GM19035 (cell line): Measurements from ENCODE around the gene DGKB.
A peak's percentile ranks its signal among the peaks of the same experiment; 100 is the strongest.

Experiments
- ATAC-seq: cut with Tn5 transposase; IDR thresholded peaks from one replicate; pipeline ENCODE4 v1.9.1; 2021; ENCODE audit not compliant: unreplicated experiment

Gene DGKB

DNA sequence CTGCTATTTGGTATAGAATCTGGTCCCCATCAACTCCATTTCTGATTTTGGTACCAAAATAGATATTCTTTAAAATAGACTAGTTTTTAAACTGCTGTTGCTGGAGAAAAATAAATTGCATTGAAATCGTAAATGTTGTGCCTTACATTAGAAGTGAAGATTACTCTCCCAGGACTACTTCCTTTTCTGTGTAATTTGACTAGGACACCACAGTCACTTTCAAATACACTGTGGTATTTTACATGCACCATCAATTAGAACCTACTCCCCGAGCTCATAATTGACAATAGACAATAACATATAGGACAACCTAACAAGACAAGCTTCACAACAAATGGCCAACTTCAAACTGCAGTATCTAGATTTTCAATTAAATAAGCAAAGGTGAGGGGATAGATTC, 211.5 kb downstream of the DGKB start:
- ATAC-seq: no peak

DNA sequence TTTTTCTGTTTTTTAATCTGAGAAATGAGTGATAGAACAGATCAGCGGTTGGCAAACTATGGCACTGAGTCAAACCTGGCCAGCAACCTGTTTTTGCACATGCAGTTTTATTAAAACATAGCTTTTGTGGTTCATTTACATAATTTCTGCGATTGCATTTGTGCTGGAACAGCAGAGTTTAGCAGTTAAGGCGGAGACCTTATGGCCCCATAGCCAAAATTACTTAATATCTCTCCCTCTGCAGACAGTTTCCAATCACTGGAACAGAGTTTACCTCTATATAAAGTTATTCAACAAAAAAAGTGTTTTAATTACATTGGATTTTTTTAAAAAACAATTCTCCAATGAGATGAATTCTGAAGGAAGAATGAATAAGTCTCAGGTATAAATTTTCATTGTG, 212.1 kb downstream of the DGKB start:
- ATAC-seq: no peak

DNA sequence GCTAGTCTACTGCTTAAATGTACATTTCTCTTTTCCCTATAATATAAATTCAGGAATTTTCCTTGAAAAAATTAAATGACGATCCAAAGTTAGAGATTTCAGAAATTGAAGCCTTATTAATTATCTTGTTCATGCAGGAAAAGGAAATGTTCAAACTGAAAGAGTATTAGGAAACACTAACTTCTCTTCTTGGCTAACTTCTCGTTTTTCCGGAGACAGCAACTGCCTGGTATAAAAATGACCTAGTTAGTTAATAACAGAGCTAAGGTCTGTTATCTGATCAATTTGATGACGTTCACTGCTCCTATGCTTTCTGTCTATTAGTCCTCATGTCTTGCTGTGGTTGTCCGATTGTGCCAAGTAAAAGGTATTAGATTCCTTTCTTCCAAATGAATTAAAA, 212.5 kb downstream of the DGKB start:
- ATAC-seq: no peak

GRCh38 chr7:14688208-14688607, 214.3 kb downstream of the DGKB start:
- ATAC-seq: no peak

DNA sequence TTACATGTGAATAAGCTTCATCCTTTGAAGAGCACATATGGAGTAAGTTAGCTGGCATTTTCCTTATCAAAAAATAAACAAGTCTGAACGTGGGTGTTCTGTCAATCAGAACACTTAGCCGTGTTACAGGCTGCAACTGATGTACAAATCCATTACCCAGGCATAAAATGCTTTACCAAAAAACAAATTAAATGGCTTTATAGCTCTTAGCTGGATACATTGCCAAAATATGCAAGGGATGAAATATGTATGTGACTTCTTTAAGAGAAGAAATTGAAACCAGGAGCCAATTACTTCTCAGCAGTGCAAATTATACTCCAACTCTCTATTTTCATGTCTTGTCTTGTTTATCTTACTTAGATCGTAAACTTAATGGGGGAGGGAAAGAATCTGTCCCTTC, 214.8 kb downstream of the DGKB start:
- ATAC-seq: no peak

GRCh38 chr7:14687241-14687640, 215.3 kb downstream of the DGKB start:
- no peak for ATAC-seq

GRCh38 chr7:14685167-14685566, 217.4 kb downstream of the DGKB start:
- ATAC-seq: no peak

GRCh38 chr7:14682910-14683465, 219.6 kb downstream of the DGKB start:
- ATAC-seq: no peak

DNA sequence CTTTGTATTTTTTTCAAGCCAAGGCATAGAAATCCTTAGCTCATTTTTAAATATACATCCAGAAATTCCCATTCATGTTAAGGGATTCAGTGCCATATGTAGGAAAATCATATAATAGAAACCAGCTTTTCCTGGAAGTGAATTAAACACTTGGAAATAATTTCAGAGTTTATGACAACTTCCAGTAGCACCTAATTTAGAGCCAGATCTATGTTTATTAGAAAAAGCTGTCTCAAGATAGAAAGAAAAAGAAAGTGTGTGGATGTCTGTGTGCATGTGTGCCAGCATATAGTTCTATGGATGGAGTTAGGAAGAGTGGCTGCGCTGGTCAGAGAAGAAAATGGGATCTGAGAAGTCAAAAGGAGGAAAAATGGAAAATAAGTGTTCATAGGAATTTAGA, 225.7 kb downstream of the DGKB start:
- ATAC-seq: no peak

GRCh38 chr7:14673202-14673601, 229.3 kb downstream of the DGKB start:
- ATAC-seq: no peak

DNA sequence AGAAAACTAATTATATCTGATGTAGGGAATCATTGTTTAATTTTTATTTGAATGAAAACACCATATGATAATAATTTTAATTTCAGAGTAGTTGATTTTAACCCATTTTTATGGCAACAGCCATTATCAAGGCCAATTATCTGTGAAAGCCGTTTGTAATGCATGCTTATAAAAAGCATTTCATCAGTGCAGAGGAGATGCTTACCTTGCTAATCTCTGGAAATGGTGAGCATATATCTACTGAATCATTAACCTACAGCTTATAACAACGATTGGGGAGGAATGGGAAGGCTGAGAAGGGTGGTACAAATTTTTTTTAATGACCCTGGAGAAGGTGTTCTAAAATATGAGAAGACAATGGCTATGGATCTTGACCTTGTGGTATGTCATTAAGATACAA, 235.6 kb downstream of the DGKB start:
- no peak for ATAC-seq

DNA sequence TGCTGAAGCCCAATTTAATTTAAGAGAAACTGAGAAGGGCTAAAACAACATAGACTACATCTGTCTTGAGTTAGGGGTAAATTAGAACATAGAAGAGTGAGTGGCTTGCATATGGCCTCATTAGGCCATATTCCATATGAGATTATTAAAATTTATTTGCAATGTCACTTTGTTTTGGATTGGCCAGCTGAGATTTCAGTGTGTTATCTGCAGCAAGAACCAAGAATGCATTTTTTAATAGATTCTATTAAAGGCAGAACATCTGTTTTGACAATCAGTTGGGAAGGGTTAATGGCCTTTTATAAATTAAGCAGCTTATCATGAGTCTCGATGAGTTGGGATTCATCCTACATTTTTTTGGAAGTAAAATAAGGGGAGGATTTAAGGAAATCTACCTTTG, 236.2 kb downstream of the DGKB start:
- no peak for ATAC-seq

DNA sequence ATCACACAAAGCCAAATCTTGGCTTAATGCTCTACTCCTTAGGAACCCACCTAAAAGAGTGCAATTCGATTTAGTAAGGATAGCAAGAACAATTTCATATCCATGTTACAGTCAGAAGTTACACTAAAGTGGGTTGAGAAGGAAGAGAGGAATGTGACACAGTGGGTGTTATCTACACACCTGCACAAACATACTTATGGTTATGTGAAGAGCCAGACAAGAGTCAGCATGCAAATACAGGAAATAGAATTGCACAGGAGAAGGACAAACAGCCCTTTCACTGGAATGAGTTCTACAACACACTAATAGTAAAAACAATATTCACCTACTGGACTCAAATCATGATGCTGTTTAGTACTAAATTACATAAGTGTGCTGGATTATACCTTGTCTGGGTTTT, 262.8 kb downstream of the DGKB start:
- ATAC-seq: no peak

DNA sequence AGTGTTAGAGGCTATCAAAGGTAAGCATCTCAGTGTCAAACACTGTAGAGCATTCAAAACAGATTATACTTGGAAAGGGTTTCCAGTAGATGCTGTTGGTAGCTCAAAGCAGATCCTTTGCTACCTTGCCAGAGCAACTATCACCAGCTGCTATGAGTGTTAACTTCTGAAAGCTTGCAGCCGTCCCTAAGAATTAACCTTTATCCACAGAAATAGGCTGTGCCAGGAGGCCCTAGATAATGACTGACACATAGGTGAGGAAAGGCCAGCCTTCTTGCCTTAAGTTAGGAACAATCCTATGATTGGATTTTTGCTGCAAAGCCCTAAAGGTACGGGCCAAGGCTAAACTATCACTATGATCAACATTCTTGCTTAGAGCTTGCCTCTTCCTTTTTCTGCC, 263.2 kb downstream of the DGKB start:
- ATAC-seq: no peak

DNA sequence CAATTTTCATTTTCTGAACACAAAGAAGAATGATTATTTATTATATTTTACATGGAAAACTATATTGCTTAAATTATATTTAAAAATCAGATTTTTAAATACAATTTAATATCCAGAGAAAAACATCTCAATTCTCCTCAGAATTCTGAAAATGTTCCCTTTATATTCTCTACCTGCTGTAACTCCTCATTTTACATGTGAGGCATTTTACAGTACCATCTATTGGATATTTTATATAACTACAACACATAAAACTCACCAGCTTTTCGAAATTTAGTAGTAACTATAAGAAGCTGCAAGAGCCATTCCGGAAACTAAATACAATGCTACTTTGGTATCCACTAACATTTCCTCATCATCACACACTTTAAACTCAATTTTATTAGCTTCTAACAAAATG, 264.6 kb downstream of the DGKB start:
- ATAC-seq: no peak

DNA sequence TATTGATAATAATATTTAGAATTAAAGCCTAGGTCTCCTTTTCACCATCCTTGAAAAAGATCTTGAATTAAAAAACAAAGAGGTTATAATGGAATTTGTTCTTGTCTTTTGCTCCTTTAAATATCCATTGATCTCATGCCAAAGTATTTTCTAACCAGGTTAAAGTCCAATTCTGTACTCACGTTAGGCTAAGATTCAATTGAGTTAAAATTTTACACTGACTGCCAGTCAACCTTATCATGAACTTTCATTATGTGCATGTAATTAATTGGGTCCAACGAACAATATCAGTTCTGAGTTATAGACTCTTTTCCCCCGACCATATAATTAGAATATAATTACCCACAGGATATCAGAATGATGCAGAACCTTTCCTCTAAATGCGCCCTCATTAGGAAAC, 266.6 kb downstream of the DGKB start:
- no peak for ATAC-seq

GRCh38 chr7:14630048-14630447, 272.5 kb downstream of the DGKB start:
- ATAC-seq: peak; percentile 59

DNA sequence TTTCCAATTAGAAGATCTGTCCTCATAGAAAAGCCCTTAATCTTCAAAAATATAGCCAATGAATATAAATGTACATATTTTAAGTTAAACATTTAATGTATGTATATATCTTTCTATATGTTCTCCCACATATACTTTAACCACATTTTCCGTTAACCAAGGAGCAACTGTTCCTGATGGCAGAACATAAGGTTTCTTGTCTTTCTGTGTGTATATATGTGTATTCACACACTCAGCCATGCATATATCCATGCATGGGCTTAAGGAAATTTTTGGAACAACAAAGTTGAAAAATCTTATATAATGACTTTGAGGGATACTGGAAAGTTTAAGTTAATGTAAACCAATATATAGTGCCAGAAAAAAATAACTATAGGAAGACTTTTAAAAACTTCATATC, 274.0 kb downstream of the DGKB start:
- ATAC-seq: no peak

GRCh38 chr7:14626076-14626475, 276.5 kb downstream of the DGKB start:
- no peak for ATAC-seq

- no peak for ATAC-seq
Measured at GRCh38 chr7:14622559-14622958, 280.0 kb downstream of the DGKB start.

GRCh38 chr7:14606101-14606500, 296.4 kb downstream of the DGKB start:
- no peak for ATAC-seq

DNA sequence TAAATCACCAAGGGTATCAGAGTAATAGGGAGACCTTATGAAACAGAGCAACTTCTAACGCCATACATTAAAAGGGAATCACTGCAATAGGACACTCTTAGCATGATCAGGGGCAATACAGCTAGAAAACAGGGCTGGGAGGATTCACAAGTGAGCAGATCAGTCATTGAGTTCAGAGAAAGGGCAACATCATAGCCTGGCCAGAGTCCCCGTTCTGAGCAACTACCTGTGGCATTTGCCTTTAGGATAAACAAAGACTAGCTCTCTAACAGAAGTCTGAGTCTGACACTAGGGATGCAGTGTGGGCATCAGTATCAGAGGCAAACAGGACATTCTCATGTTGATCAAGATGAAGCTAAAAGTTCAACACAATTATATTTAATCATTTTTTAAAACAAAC, 297.9 kb downstream of the DGKB start:
- ATAC-seq: no peak

DNA sequence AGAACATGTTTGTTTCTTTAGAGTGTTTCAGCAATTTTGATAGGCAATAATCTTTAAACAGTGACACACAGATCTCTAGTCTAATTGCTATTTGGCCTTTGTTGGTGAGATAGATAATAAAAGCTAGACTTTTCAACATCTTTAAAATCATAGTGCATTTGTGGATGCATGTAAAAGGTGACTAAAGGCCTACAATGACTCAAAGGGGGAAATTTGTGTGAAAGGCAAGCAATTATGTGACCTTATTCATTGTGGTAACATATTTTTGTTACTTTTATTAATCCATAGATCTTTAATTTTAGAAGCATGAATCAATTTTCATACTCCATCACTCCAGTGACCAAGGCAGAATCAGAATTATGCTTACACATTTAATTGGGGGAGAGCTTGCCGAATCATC, 299.7 kb downstream of the DGKB start:
- ATAC-seq: no peak
